ENCODE data around the gene IFIT3.

GRCh38 chr10:89345367-89346000 lies 17.7 kb downstream of the IFIT3 start:
- TF ChIP-seq EZH2 (IDR thresholded peaks at IDR 0.05; ENCODE audit: insufficient read depth, poor library complexity, severe bottlenecking) (no peak), EZH2phosphoT487 (IDR thresholded peaks at IDR 0.05; ENCODE audit: insufficient read depth, low read depth) (no peak)
